H9 (cell line): ENCODE results near the gene IQGAP3. TPM values are rescaled to one million over a fixed set of nuclear protein-coding genes. Genes with fewer than 3 reads are reported as not detected.

Experiments
- DNase-seq: peaks from one replicate; pipeline ENCODE4 v3.0.0-alpha.2; 2017
- H2AFZ ChIP-seq: one replicate; pipeline ENCODE4 v1.6.1; 2013; ENCODE audit warnings: mild to moderate bottlenecking, low read length, control low read depth, moderate library complexity
- H2AK5ac ChIP-seq: 2 replicates; pipeline ENCODE4 v1.6.1; 2013; ENCODE audit warnings: low read length, control low read depth, mixed read lengths; ENCODE audit not compliant: insufficient read length
- H2BK120ac ChIP-seq: one replicate; pipeline ENCODE4 v1.6.1; 2013; ENCODE audit warnings: low read depth, mild to moderate bottlenecking, low read length, control low read depth, inconsistent platforms; ENCODE audit not compliant: poor library complexity, severe bottlenecking
- H2BK12ac ChIP-seq: 2 replicates; pipeline ENCODE4 v1.6.1; 2013; ENCODE audit warnings: low read length, control low read depth, mixed read lengths, low read depth; ENCODE audit not compliant: insufficient read length
- H2BK15ac ChIP-seq: 2 replicates; pipeline ENCODE4 v1.6.1; 2013; ENCODE audit warnings: low read depth, low read length, control low read depth
- H2BK20ac ChIP-seq: one replicate; pipeline ENCODE4 v1.6.1; 2013; ENCODE audit warnings: low read depth, mild to moderate bottlenecking, low read length, control low read depth, inconsistent platforms; ENCODE audit not compliant: poor library complexity, severe bottlenecking
- H2BK5ac ChIP-seq: 2 replicates; pipeline ENCODE4 v1.6.1; 2013; ENCODE audit warnings: low read length, control low read depth, mixed read lengths; ENCODE audit not compliant: insufficient read length
- H3K14ac ChIP-seq: 2 replicates; pipeline ENCODE4 v1.6.1; 2013; ENCODE audit warnings: low read length, control low read depth; ENCODE audit not compliant: insufficient read depth
- H3K18ac ChIP-seq: 2 replicates; pipeline ENCODE4 v1.6.1; 2013; ENCODE audit warnings: low read depth, mild to moderate bottlenecking, mixed read lengths, low read length, control low read depth; ENCODE audit not compliant: insufficient read length
- H3K23ac ChIP-seq: 2 replicates; pipeline ENCODE4 v1.6.1; 2013; ENCODE audit warnings: low read length, control low read depth, mixed read lengths, low read depth; ENCODE audit not compliant: insufficient read length
- H3K23me2 ChIP-seq: 2 replicates; pipeline ENCODE4 v1.6.1; 2013; ENCODE audit warnings: low read depth, mild to moderate bottlenecking, mixed read lengths, low read length, control low read depth; ENCODE audit not compliant: insufficient read length, poor library complexity, severe bottlenecking
- H3K27ac ChIP-seq: 2 replicates; pipeline ENCODE4 v1.5.1; 2013; ENCODE audit warnings: low read length, control low read depth, mixed read lengths, low read depth; ENCODE audit not compliant: insufficient read length
- H3K27me3 ChIP-seq: 2 replicates; pipeline ENCODE4 v1.6.1; 2013; ENCODE audit warnings: low read length, control low read depth, inconsistent platforms; ENCODE audit not compliant: insufficient read depth
- H3K4ac ChIP-seq: 2 replicates; pipeline ENCODE4 v1.6.1; 2013; ENCODE audit warnings: low read depth, mild to moderate bottlenecking, control low read depth, inconsistent platforms, low read length, moderate library complexity
- H3K4me1 ChIP-seq: 2 replicates; pipeline ENCODE4 v1.6.1; 2013; ENCODE audit warnings: low read length, control low read depth, inconsistent platforms; ENCODE audit not compliant: insufficient read depth
- H3K4me2 ChIP-seq: 2 replicates; pipeline ENCODE4 v1.6.1; 2013; ENCODE audit warnings: low read length, control low read depth, mixed read lengths; ENCODE audit not compliant: insufficient read length, insufficient read depth
- H3K56ac ChIP-seq: 2 replicates; pipeline ENCODE4 v1.6.1; 2013; ENCODE audit warnings: low read depth, mild to moderate bottlenecking, mixed read lengths, low read length, control low read depth; ENCODE audit not compliant: insufficient read length
- H3K79me1 ChIP-seq: 2 replicates; pipeline ENCODE4 v1.6.1; 2013; ENCODE audit warnings: low read depth, mild to moderate bottlenecking, moderate library complexity, low read length, control low read depth, inconsistent platforms; ENCODE audit not compliant: insufficient read depth, poor library complexity, severe bottlenecking
- H3K79me2 ChIP-seq: 2 replicates; pipeline ENCODE4 v1.6.1; 2013; ENCODE audit warnings: low read length, control low read depth, inconsistent platforms; ENCODE audit not compliant: insufficient read depth
- H3K9ac ChIP-seq: 2 replicates; pipeline ENCODE4 v1.6.1; 2013; ENCODE audit warnings: low read length, control low read depth, mixed read lengths; ENCODE audit not compliant: insufficient read length; ENCODE audit errors: extremely low read depth
- H3K9me3 ChIP-seq: one replicate; pipeline ENCODE4 v1.6.1; 2013; ENCODE audit warnings: low read depth, low read length, inconsistent platforms; ENCODE audit not compliant: control insufficient read depth
- H3T11ph ChIP-seq: one replicate; pipeline ENCODE4 v1.6.1; 2013; ENCODE audit warnings: mild to moderate bottlenecking, low read length, control low read depth, inconsistent platforms
- H4K20me1 ChIP-seq: one replicate; pipeline ENCODE4 v1.6.1; 2013; ENCODE audit not compliant: control insufficient read depth, insufficient read length, insufficient read depth
- H4K5ac ChIP-seq: 2 replicates; pipeline ENCODE4 v1.6.1; 2013; ENCODE audit warnings: low read depth, mild to moderate bottlenecking, mixed read lengths, low read length, control low read depth; ENCODE audit not compliant: insufficient read length
- H4K8ac ChIP-seq: replicated peaks from 2 replicates; pipeline ENCODE4 v1.6.1; 2013; ENCODE audit warnings: low read length, control low read depth, mixed read lengths, low read depth; ENCODE audit not compliant: insufficient read length
- H4K91ac ChIP-seq: 2 replicates; pipeline ENCODE4 v1.6.1; 2013; ENCODE audit warnings: low read depth, mild to moderate bottlenecking, moderate library complexity, mixed read lengths, low read length, control low read depth; ENCODE audit not compliant: insufficient read length
- H3K27ac Mint-ChIP-seq, 3 experiments: 2 replicates in 2 of 3; 3 replicates in 1 of 3; pipeline ENCODE4 v1.8.0; 2020 to 2021; ENCODE audit warnings: mixed read lengths in 3 of 3, mild to moderate bottlenecking in 1 of 3, moderate library complexity in 1 of 3
- H3K27me3 Mint-ChIP-seq: 2 replicates; pipeline ENCODE4 v1.8.0; 2021; ENCODE audit warnings: low read depth, mild to moderate bottlenecking, moderate library complexity, mixed read lengths
- H3K36me3 Mint-ChIP-seq, 3 experiments: 2 replicates in 2 of 3; 3 replicates in 1 of 3; pipeline ENCODE4 v1.8.0; 2020 to 2021; ENCODE audit warnings: low read depth in 3 of 3, mixed read lengths in 3 of 3; ENCODE audit not compliant: insufficient read depth in 1 of 3
- H3K4me1 Mint-ChIP-seq, 2 experiments: 2 replicates each; pipeline ENCODE4 v1.8.0; 2020; ENCODE audit warnings: mixed read lengths in 2 of 2
- H3K4me3 Mint-ChIP-seq, 2 experiments: 2 replicates in 1 of 2; 3 replicates in 1 of 2; pipeline ENCODE4 v1.8.0; 2020 to 2021; ENCODE audit warnings: mild to moderate bottlenecking in 2 of 2, mixed read lengths in 2 of 2, moderate library complexity in 1 of 2
- H3K9me3 Mint-ChIP-seq, 2 experiments: 2 replicates in 1 of 2; 3 replicates in 1 of 2; pipeline ENCODE4 v1.8.0; 2020; ENCODE audit warnings: mild to moderate bottlenecking in 2 of 2, mixed read lengths in 2 of 2, moderate library complexity in 1 of 2
- CTCF ChIP-seq: fragments of 200-600 bp; sonication (generic); conservative IDR thresholded peaks from 3 replicates; pipeline ENCODE4 v1.8.0; 2021; ENCODE audit warnings: antibody characterized with exemption, mild to moderate bottlenecking
- WGBS: extraction: QIAGEN DNeasy Blood & Tissue Kit; methylation state at CpG from one replicate; pipeline ENCODE4 v1.1.7; 2013; ENCODE audit warnings: missing lambda C conversion rate, low lambda C conversion rate, mixed read lengths; ENCODE audit not compliant: insufficient read length; ENCODE audit errors: extremely low coverage; 5-methylcytosine and 5-hydroxymethylcytosine counted together
- total RNA-seq: library from RNA; stranded (reverse); gene quantifications from 2 replicates; pipeline ENCODE4 v1.2.1, GENCODE V29; 2021

The IQGAP3 gene
- total RNA-seq, 1 experiment from 2014 or later = 24.5 TPM

- Mint-ChIP-seq H3K27ac (no peak overlapping the region), H3K27me3 (no peaks in the 10 kb centered on the region), H3K4me1 (peaks cover 16% of the 10 kb centered on the region in 2 experiments), H3K4me3 (no peak overlapping the region), H3K36me3 (peaks cover 31 to 79% (median 75%) of the 10 kb centered on the region in 3 experiments; a peak in 6 of 7 replicates), H3K9me3 (no peaks in the 10 kb centered on the region)
- no peak overlapping the region for H2BK15ac ChIP-seq
- no peak overlapping the region for H2BK5ac ChIP-seq
- no peak overlapping the region for H2BK20ac ChIP-seq
- H2AFZ ChIP-seq = no peak overlapping the region
- no peaks in the 10 kb centered on the region for H4K20me1 ChIP-seq
- no peak overlapping the region for H3K4me2 ChIP-seq
- H4K5ac ChIP-seq = no peak overlapping the region
- no peak overlapping the region for H3K27ac ChIP-seq
- no peak overlapping the region for H3K18ac ChIP-seq
- no peaks in the 10 kb centered on the region for H3K79me2 ChIP-seq
- no peak overlapping the region for H4K91ac ChIP-seq
- H4K8ac ChIP-seq = no peak overlapping the region
- H3K23ac ChIP-seq = no peak overlapping the region
- TF ChIP-seq CTCF = no peak
- no peaks in the 10 kb centered on the region for H3K79me1 ChIP-seq
- no peaks in the 10 kb centered on the region for H3K9me3 ChIP-seq
- H3K56ac ChIP-seq = no peak overlapping the region
- H2AK5ac ChIP-seq = no peak overlapping the region
- H3K4ac ChIP-seq = no peak overlapping the region
- H2BK120ac ChIP-seq = no peak overlapping the region
- H3K4me1 ChIP-seq = peaks cover 8% of the 10 kb centered on the region; the same call in 1 of the 2 replicates
- no peaks in the 10 kb centered on the region for H3K23me2 ChIP-seq
- H3K9ac ChIP-seq = no peak overlapping the region
- no peak overlapping the region for H3K14ac ChIP-seq
- no peak overlapping the region for H3T11ph ChIP-seq
- no CpG with 5 or more reads among the region's 18 CpGs for WGBS
- no peak overlapping the region for H2BK12ac ChIP-seq
- DNase-seq = no peak
- no peaks in the 10 kb centered on the region for H3K27me3 ChIP-seq
These were observed 42.4 kb downstream of the IQGAP3 start for GRCh38 chr1:156530006-156530405.
